ENCODE results near the gene RNF152. TPM values are rescaled to one million over a fixed set of nuclear protein-coding genes. Genes with fewer than 3 reads are reported as not detected.

RNF152 gene
- polyA plus RNA-seq, 1 donor from 2014 or later = 22.9 TPM

DNA sequence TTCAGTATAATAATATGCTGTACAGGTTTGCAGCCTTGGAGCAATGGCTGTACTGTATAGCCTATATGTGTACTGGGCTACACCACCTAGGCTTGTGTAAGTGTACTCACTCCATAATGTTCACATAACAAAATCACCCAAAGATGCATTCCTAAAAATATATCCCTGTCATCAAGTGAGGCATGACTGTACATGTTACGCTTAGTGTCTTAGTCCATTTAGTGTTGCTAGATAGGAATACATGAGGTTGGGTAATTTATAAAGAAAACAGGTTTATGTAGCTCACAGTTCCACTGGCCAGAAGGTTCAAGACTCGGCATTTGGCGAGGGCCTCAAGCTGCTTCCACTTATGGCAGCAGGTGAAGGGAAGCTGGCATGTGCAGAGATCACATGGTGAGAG lies 31.4 kb downstream of the RNF152 start:
- Histone ChIP-seq H3K27me3 (ENCODE audit: insufficient read depth, low read depth, low read length) (no peaks in the 10 kb centered on the region), H2AFZ (ENCODE audit: low read depth, low read length) (no peak overlapping the region), H3K4me3 (ENCODE audit: low read length) (no peak overlapping the region), H3K9me2 (ENCODE audit: insufficient read depth, low read length) (no peaks in the 10 kb centered on the region), H4K20me1 (ENCODE audit: insufficient read depth) (no peaks in the 10 kb centered on the region), H3K9ac (ENCODE audit: low read length) (no peak overlapping the region), H3K9me3 (ENCODE audit: low read length) (no peaks in the 10 kb centered on the region), H3K4me2 (ENCODE audit: low read length) (no peak overlapping the region), H3K79me2 (replicated peaks; ENCODE audit: insufficient read depth, low read length) (no peaks in the 10 kb centered on the region), H3F3A (ENCODE audit: insufficient read depth, low read length, poor library complexity, severe bottlenecking) (no peaks in the 10 kb centered on the region), H3K36me3 (ENCODE audit: insufficient read depth, low read length) (peaks cover 3% of the 10 kb centered on the region), H3K27ac (ENCODE audit: low read length) (no peak overlapping the region)
- TF ChIP-seq EP300 (conservative IDR thresholded peaks at IDR 0.05; ENCODE audit: poor library complexity, severe bottlenecking) (no peak), TAF1 (IDR thresholded peaks at IDR 0.05; ENCODE audit: low read depth) (no peak), RAD21 (conservative IDR thresholded peaks at IDR 0.05) (no peak), MXI1 (conservative IDR thresholded peaks at IDR 0.05; ENCODE audit: poor library complexity, severe bottlenecking) (no peak), SMC3 (conservative IDR thresholded peaks at IDR 0.05; ENCODE audit: poor library complexity) (no peak), EZH2 (IDR thresholded peaks at IDR 0.05; ENCODE audit: borderline replicate concordance, insufficient read depth, low read length, poor library complexity, severe bottlenecking) (no peak), POLR2AphosphoS5 (IDR thresholded peaks at IDR 0.05) (no peak)
- TF ChIP-seq, protein P1, sequence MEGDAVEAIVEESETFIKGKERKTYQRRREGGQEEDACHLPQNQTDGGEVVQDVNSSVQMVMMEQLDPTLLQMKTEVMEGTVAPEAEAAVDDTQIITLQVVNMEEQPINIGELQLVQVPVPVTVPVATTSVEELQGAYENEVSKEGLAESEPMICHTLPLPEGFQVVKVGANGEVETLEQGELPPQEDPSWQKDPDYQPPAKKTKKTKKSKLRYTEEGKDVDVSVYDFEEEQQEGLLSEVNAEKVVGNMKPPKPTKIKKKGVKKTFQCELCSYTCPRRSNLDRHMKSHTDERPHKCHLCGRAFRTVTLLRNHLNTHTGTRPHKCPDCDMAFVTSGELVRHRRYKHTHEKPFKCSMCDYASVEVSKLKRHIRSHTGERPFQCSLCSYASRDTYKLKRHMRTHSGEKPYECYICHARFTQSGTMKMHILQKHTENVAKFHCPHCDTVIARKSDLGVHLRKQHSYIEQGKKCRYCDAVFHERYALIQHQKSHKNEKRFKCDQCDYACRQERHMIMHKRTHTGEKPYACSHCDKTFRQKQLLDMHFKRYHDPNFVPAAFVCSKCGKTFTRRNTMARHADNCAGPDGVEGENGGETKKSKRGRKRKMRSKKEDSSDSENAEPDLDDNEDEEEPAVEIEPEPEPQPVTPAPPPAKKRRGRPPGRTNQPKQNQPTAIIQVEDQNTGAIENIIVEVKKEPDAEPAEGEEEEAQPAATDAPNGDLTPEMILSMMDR (IDR thresholded peaks at IDR 0.05; ENCODE audit: poor library complexity, severe bottlenecking) = no peak
- TF ChIP-seq, protein P2, sequence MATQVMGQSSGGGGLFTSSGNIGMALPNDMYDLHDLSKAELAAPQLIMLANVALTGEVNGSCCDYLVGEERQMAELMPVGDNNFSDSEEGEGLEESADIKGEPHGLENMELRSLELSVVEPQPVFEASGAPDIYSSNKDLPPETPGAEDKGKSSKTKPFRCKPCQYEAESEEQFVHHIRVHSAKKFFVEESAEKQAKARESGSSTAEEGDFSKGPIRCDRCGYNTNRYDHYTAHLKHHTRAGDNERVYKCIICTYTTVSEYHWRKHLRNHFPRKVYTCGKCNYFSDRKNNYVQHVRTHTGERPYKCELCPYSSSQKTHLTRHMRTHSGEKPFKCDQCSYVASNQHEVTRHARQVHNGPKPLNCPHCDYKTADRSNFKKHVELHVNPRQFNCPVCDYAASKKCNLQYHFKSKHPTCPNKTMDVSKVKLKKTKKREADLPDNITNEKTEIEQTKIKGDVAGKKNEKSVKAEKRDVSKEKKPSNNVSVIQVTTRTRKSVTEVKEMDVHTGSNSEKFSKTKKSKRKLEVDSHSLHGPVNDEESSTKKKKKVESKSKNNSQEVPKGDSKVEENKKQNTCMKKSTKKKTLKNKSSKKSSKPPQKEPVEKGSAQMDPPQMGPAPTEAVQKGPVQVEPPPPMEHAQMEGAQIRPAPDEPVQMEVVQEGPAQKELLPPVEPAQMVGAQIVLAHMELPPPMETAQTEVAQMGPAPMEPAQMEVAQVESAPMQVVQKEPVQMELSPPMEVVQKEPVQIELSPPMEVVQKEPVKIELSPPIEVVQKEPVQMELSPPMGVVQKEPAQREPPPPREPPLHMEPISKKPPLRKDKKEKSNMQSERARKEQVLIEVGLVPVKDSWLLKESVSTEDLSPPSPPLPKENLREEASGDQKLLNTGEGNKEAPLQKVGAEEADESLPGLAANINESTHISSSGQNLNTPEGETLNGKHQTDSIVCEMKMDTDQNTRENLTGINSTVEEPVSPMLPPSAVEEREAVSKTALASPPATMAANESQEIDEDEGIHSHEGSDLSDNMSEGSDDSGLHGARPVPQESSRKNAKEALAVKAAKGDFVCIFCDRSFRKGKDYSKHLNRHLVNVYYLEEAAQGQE (IDR thresholded peaks at IDR 0.05; ENCODE audit: borderline replicate concordance) = no peak

DNA sequence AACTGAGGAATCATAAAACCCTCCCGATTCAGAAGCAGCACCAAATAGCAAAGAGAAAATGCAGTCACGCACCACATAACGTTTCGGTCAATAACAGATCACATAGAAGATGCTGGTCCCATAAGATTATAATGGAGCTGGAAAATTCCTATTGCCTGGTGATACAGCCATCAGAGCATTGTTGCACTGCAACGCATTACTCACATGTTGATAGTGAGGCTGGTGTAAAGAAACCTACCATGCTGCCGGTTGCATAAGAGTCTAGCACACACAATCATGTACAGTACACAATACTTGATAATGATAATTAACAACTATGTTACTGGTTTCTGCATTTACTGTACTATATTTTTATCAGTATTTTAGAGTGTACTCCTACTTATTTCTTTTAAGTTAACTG lies 32.5 kb downstream of the RNF152 start:
- H3K79me2 ChIP-seq (replicated peaks; ENCODE audit: insufficient read depth, low read length) = no peaks in the 10 kb centered on the region
- H3F3A ChIP-seq (ENCODE audit: insufficient read depth, low read length, poor library complexity, severe bottlenecking) = no peaks in the 10 kb centered on the region
- H3K4me2 ChIP-seq (ENCODE audit: low read length) = no peak overlapping the region
- no peaks in the 10 kb centered on the region for H3K27me3 ChIP-seq (ENCODE audit: insufficient read depth, low read depth, low read length)
- H3K36me3 ChIP-seq (ENCODE audit: insufficient read depth, low read length) = peaks cover 3% of the 10 kb centered on the region
- no peak overlapping the region for H3K27ac ChIP-seq (ENCODE audit: low read length)
- TF ChIP-seq EZH2 (IDR thresholded peaks at IDR 0.05; ENCODE audit: borderline replicate concordance, insufficient read depth, low read length, poor library complexity, severe bottlenecking) (no peak), TAF1 (IDR thresholded peaks at IDR 0.05; ENCODE audit: low read depth) (no peak), RAD21 (conservative IDR thresholded peaks at IDR 0.05) (no peak), SMC3 (conservative IDR thresholded peaks at IDR 0.05; ENCODE audit: poor library complexity) (no peak), EP300 (conservative IDR thresholded peaks at IDR 0.05; ENCODE audit: poor library complexity, severe bottlenecking) (no peak)
- TF ChIP-seq, protein P2 (IDR thresholded peaks at IDR 0.05; ENCODE audit: borderline replicate concordance) = no peak
- TF ChIP-seq, protein P1 (IDR thresholded peaks at IDR 0.05; ENCODE audit: poor library complexity, severe bottlenecking) = no peak
- H3K9ac ChIP-seq (ENCODE audit: low read length) = no peak overlapping the region
- no peaks in the 10 kb centered on the region for H3K9me2 ChIP-seq (ENCODE audit: insufficient read depth, low read length)
- no peaks in the 10 kb centered on the region for H3K9me3 ChIP-seq (ENCODE audit: low read length)
- no peaks in the 10 kb centered on the region for H4K20me1 ChIP-seq (ENCODE audit: insufficient read depth)
- no peak overlapping the region for H3K4me3 ChIP-seq (ENCODE audit: low read length)
- H2AFZ ChIP-seq (ENCODE audit: low read depth, low read length) = no peak overlapping the region
